ENCODE results near the gene CCDC157.
"Not testable (repeated sequence)": the region's sequence is repeated elsewhere in the genome, so short reads cannot be mapped to it uniquely, and the experiment has no call there.

CCDC157 gene

DNA sequence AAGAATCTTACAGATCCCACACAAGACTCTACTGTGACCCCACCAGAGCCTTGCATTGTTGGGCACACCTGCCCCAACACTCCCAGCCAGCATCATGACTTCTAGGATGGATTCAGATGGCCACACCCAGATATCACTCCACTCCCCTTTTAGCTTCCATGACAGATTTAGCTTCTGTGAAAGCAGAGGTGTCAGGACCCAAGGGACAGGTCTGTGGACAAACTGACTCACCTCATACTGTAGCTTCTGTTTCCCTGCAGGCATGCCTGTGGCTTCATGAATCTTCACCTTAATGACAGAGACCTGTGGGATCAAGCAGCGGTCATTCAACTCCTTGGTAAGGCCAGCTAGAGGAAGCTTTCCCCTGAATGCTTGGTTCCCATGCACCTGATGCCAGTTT is 21.6 kb upstream of the CCDC157 start:
- DNase-seq (ENCODE audit: low read depth) = no peak

DNA sequence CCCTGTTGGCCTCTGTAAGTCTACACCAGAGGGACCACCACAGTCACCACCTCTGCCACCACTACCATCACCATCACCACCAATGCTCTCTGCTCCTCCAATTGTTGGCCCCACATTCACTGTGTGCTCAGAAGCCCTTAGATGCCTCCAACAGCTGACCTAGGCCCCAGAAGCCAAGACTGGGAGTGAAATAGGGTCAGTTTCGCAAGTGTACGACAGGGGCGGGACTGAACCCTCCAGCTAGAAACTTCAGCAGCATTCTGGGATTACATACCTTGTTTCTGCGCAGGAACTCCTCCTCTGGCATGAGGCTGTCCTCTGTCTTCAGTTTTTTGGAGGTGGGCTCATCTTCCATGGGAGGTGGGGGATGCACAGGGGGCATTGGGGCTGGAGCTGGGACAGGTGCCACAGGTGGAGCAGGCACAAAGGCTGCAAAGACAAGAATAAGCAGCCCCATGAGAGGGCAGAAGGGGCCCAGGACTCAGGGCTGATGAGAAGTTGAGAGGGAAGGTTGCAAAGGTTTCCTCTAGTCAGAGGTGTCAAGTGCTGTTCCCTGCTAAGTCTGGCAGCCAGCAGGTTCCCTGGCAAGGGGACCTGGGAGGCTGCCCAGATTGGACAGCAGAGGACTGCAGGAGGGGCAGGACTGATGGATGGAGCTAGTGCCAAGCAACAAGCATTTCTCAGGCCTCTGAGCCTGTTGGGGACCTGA is 19.9 kb upstream of the CCDC157 start:
- TF ChIP-seq, protein P1, sequence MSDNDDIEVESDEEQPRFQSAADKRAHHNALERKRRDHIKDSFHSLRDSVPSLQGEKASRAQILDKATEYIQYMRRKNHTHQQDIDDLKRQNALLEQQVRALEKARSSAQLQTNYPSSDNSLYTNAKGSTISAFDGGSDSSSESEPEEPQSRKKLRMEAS (IDR thresholded peaks at IDR 0.05; ENCODE audit: low read depth, low read length) = no peak
- TF ChIP-seq POLR2A (IDR thresholded peaks at IDR 0.05; ENCODE audit: extremely low read depth, insufficient read length) (no peak), MYC (IDR thresholded peaks at IDR 0.05; ENCODE audit: low read depth, low read length) (no peak)
- TF ChIP-seq, protein P2, sequence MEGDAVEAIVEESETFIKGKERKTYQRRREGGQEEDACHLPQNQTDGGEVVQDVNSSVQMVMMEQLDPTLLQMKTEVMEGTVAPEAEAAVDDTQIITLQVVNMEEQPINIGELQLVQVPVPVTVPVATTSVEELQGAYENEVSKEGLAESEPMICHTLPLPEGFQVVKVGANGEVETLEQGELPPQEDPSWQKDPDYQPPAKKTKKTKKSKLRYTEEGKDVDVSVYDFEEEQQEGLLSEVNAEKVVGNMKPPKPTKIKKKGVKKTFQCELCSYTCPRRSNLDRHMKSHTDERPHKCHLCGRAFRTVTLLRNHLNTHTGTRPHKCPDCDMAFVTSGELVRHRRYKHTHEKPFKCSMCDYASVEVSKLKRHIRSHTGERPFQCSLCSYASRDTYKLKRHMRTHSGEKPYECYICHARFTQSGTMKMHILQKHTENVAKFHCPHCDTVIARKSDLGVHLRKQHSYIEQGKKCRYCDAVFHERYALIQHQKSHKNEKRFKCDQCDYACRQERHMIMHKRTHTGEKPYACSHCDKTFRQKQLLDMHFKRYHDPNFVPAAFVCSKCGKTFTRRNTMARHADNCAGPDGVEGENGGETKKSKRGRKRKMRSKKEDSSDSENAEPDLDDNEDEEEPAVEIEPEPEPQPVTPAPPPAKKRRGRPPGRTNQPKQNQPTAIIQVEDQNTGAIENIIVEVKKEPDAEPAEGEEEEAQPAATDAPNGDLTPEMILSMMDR (IDR thresholded peaks at IDR 0.05; ENCODE audit: low read depth, low read length) = no peak
- DNase-seq (ENCODE audit: low read depth) = no peak
- H3K4me3 ChIP-seq (ENCODE audit: low read depth, low read length) = no peak overlapping the region

More for the DNA sequence above, 21.6 kb upstream of the CCDC157 start:
- no peak overlapping the region for H3K4me3 ChIP-seq (ENCODE audit: low read depth, low read length)
- TF ChIP-seq, protein P2 (IDR thresholded peaks at IDR 0.05; ENCODE audit: low read depth, low read length) = no peak
- TF ChIP-seq, protein P1 (IDR thresholded peaks at IDR 0.05; ENCODE audit: low read depth, low read length) = no peak
- TF ChIP-seq POLR2A (IDR thresholded peaks at IDR 0.05; ENCODE audit: extremely low read depth, insufficient read length) (no peak), MYC (IDR thresholded peaks at IDR 0.05; ENCODE audit: low read depth, low read length) (no peak)

GRCh38 chr22:30337461-30337778 is 19.4 kb upstream of the CCDC157 start:
- no peak for DNase-seq (ENCODE audit: low read depth)
- no peak for TF ChIP-seq POLR2A (IDR thresholded peaks at IDR 0.05; ENCODE audit: extremely low read depth, insufficient read length)
- TF ChIP-seq, protein P1 (IDR thresholded peaks at IDR 0.05; ENCODE audit: low read depth, low read length) = no peak
- TF ChIP-seq, protein P2 (IDR thresholded peaks at IDR 0.05; ENCODE audit: low read depth, low read length) = no peak
- no peak for TF ChIP-seq MYC (IDR thresholded peaks at IDR 0.05; ENCODE audit: low read depth, low read length)
- no peak overlapping the region for H3K4me3 ChIP-seq (ENCODE audit: low read depth, low read length)

DNA sequence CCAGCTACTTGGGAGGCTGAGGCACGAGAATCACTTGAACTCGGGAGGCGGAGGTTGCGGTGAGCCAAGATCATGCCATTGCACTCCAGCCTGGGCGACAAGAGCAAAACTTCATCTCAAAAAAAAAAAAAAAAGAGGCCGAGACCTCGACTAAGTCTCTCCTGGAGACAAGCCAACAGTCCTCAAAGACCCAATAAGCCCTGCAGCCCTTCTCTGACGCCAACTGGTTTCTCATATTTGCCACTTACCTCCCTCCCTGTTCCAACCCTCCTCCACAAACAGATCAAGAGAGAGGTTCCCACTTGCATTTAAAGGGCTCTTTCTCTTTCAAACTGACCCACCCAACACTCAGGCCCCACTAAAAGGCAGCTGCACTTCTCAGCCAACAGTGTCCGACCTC is 18.5 kb upstream of the CCDC157 start:
- H3K4me3 ChIP-seq (ENCODE audit: low read depth, low read length); DNase-seq (ENCODE audit: low read depth): not testable (repeated sequence)

GRCh38 chr22:30338802-30339201 is 18.0 kb upstream of the CCDC157 start:
- DNase-seq (ENCODE audit: low read depth) = no peak
- no peak for TF ChIP-seq MYC (IDR thresholded peaks at IDR 0.05; ENCODE audit: low read depth, low read length)
- TF ChIP-seq, protein P1 (IDR thresholded peaks at IDR 0.05; ENCODE audit: low read depth, low read length) = no peak
- TF ChIP-seq, protein P2 (IDR thresholded peaks at IDR 0.05; ENCODE audit: low read depth, low read length) = no peak
- TF ChIP-seq POLR2A (IDR thresholded peaks at IDR 0.05; ENCODE audit: extremely low read depth, insufficient read length) = no peak
- H3K4me3 ChIP-seq (ENCODE audit: low read depth, low read length) = no peak overlapping the region

GRCh38 chr22:30340911-30341685 is 15.7 kb upstream of the CCDC157 start:
- TF ChIP-seq POLR2A (IDR thresholded peaks at IDR 0.05; ENCODE audit: extremely low read depth, insufficient read length) (no peak), MYC (IDR thresholded peaks at IDR 0.05; ENCODE audit: low read depth, low read length) (no peak)
- TF ChIP-seq, protein P1 (IDR thresholded peaks at IDR 0.05; ENCODE audit: low read depth, low read length) = no peak
- TF ChIP-seq, protein P2 (IDR thresholded peaks at IDR 0.05; ENCODE audit: low read depth, low read length) = no peak
- DNase-seq (ENCODE audit: low read depth) = no peak
- no peak overlapping the region for H3K4me3 ChIP-seq (ENCODE audit: low read depth, low read length)
